ENCODE results near the gene SUN2. TPM values are rescaled to one million over a fixed set of nuclear protein-coding genes. Genes with fewer than 3 reads are reported as not detected.

The SUN2 gene
- total RNA-seq, 1 experiment from 2014 or later: 42.0 TPM

DNA sequence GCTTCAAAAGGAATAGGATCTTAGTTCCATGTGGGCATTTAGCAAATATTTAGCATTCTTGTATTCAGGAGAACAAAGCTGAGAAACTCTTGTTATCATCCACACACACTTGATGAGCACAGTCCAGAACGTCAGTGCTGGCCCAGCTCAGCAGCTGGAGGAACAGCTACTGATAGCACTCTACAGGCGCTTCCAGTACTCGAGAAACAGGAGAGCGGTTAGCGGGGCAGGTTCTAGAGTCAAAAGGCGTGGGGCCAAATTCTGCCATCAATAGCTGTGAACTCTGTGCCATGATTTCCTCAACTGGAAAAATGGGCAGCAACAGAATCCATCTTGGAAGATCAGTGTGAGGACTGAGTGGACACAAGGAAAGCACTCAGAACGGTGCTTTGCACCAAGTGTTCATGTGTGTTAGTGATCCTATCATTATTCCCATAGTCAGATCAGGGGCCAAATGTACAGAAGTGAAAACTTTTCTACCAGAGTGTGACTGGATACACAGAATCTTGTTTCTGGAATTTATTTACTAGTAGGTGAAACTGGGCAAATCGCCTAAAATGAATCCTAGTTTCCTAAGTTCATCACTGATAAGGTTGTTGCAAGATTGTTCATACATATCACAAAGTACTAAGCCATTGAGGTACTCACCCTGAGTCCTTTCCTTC lies 58.2 kb downstream of the SUN2 start:
- DNase-seq (ENCODE audit: low spot score): no peak

DNA sequence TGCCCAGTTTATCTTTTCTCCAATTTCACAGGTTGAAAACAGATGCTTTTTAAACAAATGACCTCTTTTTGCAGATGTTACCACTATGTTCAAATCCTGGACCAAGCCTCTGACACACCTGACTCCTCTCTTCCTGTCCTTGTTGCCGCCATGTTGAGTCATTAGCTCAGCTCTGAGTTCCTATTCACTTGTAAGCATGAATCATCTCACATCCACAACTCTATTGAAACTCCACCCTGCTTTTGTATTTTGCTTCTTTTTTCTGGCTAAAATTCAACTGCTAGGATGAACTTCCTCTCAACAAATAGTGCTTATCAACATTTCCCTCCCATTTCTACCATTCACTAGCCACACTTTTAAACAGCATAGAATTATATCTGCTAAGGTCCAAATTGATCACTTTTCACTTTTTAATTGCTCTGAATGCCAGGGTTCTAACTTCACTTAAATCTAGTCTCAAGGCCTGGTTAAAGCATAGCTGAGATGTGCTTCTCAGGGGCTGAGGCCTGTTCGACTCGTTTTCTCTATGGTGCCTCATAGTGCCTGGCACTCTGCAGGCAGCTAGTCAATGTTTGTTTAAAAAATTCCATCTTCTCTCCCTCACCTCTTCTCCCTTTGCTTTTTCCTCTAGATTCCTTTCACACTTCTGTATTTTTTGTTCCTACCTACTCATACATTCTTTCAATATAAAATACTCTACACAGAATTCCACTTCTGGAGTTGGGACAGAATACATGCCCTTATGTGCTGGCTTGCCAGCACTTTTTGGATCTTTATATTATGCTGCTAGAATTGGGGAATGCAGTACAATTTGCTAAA lies 59.0 kb downstream of the SUN2 start:
- DNase-seq (ENCODE audit: low spot score): peak; percentile 51

DNA sequence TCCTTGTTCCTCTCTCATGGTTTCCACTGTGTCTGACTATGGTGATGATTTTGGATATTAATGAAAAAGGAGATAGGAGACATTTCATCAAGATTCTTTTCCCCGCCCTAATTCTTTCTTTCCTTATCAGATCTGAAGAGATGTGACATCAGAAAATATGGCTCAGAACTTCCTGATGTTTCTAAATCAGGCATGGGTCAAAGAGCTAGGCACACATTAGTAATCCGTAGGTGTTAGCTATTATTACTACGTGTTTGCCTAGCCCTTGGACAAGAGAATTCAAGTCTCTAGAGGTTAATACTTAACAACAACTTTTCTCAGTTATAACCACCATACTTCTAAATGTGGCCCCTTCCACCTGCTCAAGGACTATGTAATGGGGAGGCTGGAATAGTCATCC lies 60.9 kb downstream of the SUN2 start:
- no peak for DNase-seq (ENCODE audit: low spot score)

DNA sequence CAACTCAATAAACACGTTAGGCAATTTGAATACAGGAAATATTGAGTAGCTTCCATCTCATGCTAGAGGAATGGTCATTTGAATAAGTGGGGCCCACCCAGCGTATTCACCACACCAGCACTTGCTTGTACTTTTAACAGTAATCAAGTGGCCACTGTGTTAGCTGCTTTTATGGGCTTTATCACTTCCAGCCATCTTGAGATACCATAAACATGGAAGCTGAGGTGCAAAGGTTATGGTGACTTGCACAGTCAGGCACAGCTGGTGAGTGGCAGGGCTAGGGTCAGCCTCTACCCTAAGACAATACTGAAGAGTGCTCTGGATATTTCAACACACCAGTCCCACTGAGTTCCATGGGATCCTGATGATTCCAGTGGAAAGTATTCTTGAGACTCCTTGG lies 61.7 kb downstream of the SUN2 start:
- DNase-seq (ENCODE audit: low spot score): no peak

- no peak for DNase-seq (ENCODE audit: low spot score)
These were observed 66.1 kb downstream of the SUN2 start for GRCh38 chr22:38689651-38690050.

GRCh38 chr22:38685761-38686160 lies 70.0 kb downstream of the SUN2 start:
- no peak for DNase-seq (ENCODE audit: low spot score)

DNA sequence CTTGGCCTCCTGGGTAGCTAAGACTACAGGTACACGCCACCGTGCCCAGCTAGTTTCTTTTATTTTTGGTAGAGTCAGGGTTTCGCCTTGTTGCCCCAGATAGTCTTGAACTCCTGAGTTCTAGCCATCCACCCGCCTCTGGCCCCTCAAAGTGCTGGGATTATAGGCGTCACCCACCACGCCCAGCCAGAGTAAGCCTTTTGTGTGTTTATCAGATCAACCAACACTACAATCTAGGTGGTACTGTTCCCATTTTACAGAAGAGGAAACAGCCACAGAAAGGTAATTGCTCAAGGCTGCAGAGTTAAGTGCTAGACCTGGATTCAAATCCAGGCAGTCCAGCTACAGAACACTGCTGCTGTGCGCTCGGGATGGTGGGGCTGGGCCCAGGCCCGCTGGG lies 70.9 kb downstream of the SUN2 start:
- no peak for DNase-seq (ENCODE audit: low spot score)

Other genes starting within 250 kb of the SUN2 start
- 128 and 155 TPM in 2 replicates for gene DDX17, start 249.7 kb downstream of the SUN2 start, total RNA-seq (2014; rRNA removed; shearing (Covaris generic))
- gene DMC1, start 185.8 kb downstream of the SUN2 start, total RNA-seq (2014; rRNA removed; shearing (Covaris generic)): 0.14 and 3.7 TPM in 2 replicates
- 0.23 and 0.33 TPM in 2 replicates for gene FAM227A, start 99.6 kb downstream of the SUN2 start, total RNA-seq (2014; rRNA removed; shearing (Covaris generic))
- 20.4 and 25.0 TPM in 2 replicates for gene CBY1, start 99.4 kb downstream of the SUN2 start, total RNA-seq (2014; rRNA removed; shearing (Covaris generic))
- 90.7 and 97.3 TPM in 2 replicates for gene TOMM22, start 74.0 kb downstream of the SUN2 start, total RNA-seq (2014; rRNA removed; shearing (Covaris generic))
- 40.7 and 52.1 TPM in 2 replicates for gene JOSD1, start 55.1 kb downstream of the SUN2 start, total RNA-seq (2014; rRNA removed; shearing (Covaris generic))
- 12.1 and 12.9 TPM in 2 replicates for gene GTPBP1, start 50.1 kb downstream of the SUN2 start, total RNA-seq (2014; rRNA removed; shearing (Covaris generic))
- 6.4 and 6.6 TPM in 2 replicates for gene DNAL4, start 38.1 kb upstream of the SUN2 start, total RNA-seq (2014; rRNA removed; shearing (Covaris generic))
- 3.1 and 4.1 TPM in 2 replicates for gene NPTXR, start 88.0 kb upstream of the SUN2 start, total RNA-seq (2014; rRNA removed; shearing (Covaris generic))
- 19.6 and 21.5 TPM in 2 replicates for gene CBX6, start 116.2 kb upstream of the SUN2 start, total RNA-seq (2014; rRNA removed; shearing (Covaris generic))
- not detected in 2 replicates for gene APOBEC3A, start 201.6 kb upstream of the SUN2 start, total RNA-seq (2014; rRNA removed; shearing (Covaris generic))
- 8.4 and 13.6 TPM in 2 replicates for gene APOBEC3B, start 226.3 kb upstream of the SUN2 start, total RNA-seq (2014; rRNA removed; shearing (Covaris generic))

Data from H4 (cell line).